GM18868 (cell line): ENCODE measurements around the gene ACIN1.

ENCODE experiments used
- ATAC-seq: cut with Tn5 transposase; IDR thresholded peaks from one replicate; pipeline ENCODE4 v1.9.1; 2021; ENCODE audit warnings: mild to moderate bottlenecking, moderate library complexity; ENCODE audit not compliant: unreplicated experiment

The ACIN1 gene

GRCh38 chr14:23089498-23090253 lies 5.3 kb downstream of the ACIN1 start:
- no peak for ATAC-seq

- ATAC-seq, result no peak
These were observed 8.4 kb downstream of the ACIN1 start for GRCh38 chr14:23086565-23086964.

- no peak for ATAC-seq
These were observed 9.5 kb downstream of the ACIN1 start for GRCh38 chr14:23085458-23085857.

GRCh38 chr14:23080474-23080873 lies 14.5 kb downstream of the ACIN1 start:
- ATAC-seq, result no peak

- no peak for ATAC-seq
These were observed 15.2 kb downstream of the ACIN1 start for GRCh38 chr14:23079716-23080115.

GRCh38 chr14:23078692-23079116 lies 16.2 kb downstream of the ACIN1 start:
- no peak for ATAC-seq

- no peak for ATAC-seq
These were observed 17.0 kb downstream of the ACIN1 start for GRCh38 chr14:23077962-23078361.

- ATAC-seq, result no peak
These were observed 18.0 kb downstream of the ACIN1 start for GRCh38 chr14:23076785-23077408.

GRCh38 chr14:23074906-23075305 lies 20.0 kb downstream of the ACIN1 start:
- ATAC-seq, result no peak

- no peak for ATAC-seq
These were observed 22.9 kb downstream of the ACIN1 start for GRCh38 chr14:23071921-23072539.

GRCh38 chr14:23071244-23071920 lies 23.6 kb downstream of the ACIN1 start:
- ATAC-seq, result peak; percentile 91

- no peak for ATAC-seq
These were observed 24.4 kb downstream of the ACIN1 start for GRCh38 chr14:23070262-23071129.

GRCh38 chr14:23069413-23069806 lies 25.5 kb downstream of the ACIN1 start:
- no peak for ATAC-seq

- ATAC-seq, result peak; percentile 79
These were observed 26.0 kb downstream of the ACIN1 start for GRCh38 chr14:23068789-23069412.

GRCh38 chr14:23067847-23068788 lies 26.8 kb downstream of the ACIN1 start:
- no peak for ATAC-seq

GRCh38 chr14:23066855-23067744 lies 27.8 kb downstream of the ACIN1 start:
- ATAC-seq, result no peak

- no peak for ATAC-seq
These were observed 28.6 kb downstream of the ACIN1 start for GRCh38 chr14:23066368-23066767.

- no peak for ATAC-seq
These were observed 31.3 kb downstream of the ACIN1 start for GRCh38 chr14:23063601-23064000.
